GM18861 (cell line): ENCODE data around the gene ISLR.

ENCODE experiments used
- ATAC-seq: cut with Tn5 transposase; IDR thresholded peaks from one replicate; pipeline ENCODE4 v1.9.1; 2021; ENCODE audit not compliant: unreplicated experiment

Gene ISLR

GRCh38 chr15:74170875-74171578 is 2.5 kb upstream of the ISLR start:
- ATAC-seq = no peak

GRCh38 chr15:74171965-74172541 is 1.5 kb upstream of the ISLR start:
- ATAC-seq = no peak

GRCh38 chr15:74172701-74173379 is 670 bp upstream of the ISLR start:
- no peak for ATAC-seq

GRCh38 chr15:74174219-74174957 is 878 bp downstream of the ISLR start:
- ATAC-seq = no peak

- no peak for ATAC-seq
Measured at GRCh38 chr15:74174958-74175253, 1.4 kb downstream of the ISLR start.

DNA sequence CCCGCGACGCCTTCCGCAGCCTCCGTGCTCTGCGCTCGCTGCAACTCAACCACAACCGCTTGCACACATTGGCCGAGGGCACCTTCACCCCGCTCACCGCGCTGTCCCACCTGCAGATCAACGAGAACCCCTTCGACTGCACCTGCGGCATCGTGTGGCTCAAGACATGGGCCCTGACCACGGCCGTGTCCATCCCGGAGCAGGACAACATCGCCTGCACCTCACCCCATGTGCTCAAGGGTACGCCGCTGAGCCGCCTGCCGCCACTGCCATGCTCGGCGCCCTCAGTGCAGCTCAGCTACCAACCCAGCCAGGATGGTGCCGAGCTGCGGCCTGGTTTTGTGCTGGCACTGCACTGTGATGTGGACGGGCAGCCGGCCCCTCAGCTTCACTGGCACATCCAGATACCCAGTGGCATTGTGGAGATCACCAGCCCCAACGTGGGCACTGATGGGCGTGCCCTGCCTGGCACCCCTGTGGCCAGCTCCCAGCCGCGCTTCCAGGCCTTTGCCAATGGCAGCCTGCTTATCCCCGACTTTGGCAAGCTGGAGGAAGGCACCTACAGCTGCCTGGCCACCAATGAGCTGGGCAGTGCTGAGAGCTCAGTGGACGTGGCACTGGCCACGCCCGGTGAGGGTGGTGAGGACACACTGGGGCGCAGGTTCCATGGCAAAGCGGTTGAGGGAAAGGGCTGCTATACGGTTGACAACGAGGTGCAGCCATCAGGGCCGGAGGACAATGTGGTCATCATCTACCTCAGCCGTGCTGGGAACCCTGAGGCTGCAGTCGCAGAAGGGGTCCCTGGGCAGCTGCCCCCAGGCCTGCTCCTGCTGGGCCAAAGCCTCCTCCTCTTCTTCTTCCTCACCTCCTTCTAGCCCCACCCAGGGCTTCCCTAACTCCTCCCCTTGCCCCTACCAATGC is 2.0 kb downstream of the ISLR start:
- no peak for ATAC-seq

GRCh38 chr15:74176262-74177214 is 3.0 kb downstream of the ISLR start:
- ATAC-seq = no peak

GRCh38 chr15:74178326-74179100 is 5.0 kb downstream of the ISLR start:
- ATAC-seq = no peak

DNA sequence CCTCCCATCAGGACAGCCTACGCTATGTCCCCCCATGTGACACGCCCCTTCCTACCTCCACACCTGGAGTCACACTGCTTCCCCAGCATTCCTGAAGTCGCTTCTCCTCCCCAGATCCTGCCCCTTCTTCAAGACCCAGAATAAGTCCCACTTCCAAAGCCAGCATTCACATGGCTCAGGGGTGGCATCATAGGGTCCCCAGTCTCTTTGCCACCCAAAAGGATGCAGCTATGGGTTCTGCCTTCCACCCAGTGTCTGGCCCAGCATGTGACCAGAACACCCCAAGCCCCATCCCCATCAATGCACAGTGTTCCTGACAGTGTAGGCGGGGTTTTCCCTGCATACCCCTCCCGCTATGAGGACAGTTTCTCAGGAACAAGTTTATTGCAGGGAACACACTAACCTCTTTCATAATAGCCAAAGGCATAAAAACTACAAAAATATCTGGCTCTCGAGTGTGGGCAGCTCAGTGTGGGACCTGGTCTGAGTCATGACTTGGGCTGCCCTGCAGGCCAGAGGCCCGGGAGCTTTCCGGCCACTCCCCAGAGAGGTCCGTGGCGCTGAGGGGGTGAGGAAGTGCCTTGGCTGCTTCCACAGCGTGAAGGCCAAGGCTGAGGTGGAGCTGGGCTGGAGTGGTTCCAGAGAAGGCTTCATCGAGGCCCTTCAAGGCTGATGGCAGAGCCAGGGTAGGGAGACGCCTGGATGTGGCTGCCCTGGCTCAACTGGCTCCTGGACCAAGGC is 5.8 kb downstream of the ISLR start:
- no peak for ATAC-seq

DNA sequence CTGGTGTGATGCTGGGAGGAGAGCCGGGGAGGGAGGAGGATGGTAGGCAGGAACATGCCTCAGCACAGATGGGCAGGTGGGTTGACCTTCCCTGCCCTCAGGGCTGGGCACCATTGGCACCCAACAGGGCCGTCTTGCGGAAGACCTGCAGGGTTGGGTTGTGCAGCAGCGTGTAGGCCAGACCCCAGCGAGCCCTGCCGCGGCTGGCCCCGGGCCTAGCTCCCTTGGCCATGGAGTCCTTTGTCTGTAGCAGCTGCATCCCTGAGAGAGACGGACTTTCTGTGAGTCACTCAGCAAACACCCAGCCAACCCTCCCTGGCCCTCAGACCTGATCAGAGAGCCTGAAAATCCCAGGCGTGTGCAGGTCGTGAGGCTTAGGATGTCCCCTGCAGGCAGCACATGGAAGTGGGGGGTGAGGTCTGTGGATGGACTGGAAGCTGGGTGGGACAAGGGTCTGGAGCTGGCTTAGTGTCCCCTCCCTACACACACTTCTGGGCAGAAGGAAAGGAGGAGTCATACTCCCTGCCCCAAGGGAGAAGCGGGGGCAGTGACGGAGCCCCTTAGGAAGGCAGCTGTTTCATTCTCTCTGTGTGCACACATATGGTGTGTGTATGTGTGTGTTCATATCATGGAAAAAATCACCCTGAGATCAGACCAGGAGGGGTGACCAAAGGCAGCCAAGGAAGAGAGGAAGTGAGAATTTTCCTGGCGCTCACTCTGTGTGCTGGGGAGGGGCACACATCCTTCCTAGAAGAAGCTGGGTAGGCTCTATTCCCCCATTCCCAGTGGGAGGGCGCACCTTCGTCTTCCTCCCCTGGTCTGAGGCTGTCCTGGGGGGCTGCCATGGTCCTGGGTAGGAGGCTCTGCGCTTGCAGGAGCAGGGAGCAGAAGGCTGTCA is 6.7 kb downstream of the ISLR start:
- ATAC-seq = no peak

- no peak for ATAC-seq
Measured at GRCh38 chr15:74180881-74181602, 7.5 kb downstream of the ISLR start.

DNA sequence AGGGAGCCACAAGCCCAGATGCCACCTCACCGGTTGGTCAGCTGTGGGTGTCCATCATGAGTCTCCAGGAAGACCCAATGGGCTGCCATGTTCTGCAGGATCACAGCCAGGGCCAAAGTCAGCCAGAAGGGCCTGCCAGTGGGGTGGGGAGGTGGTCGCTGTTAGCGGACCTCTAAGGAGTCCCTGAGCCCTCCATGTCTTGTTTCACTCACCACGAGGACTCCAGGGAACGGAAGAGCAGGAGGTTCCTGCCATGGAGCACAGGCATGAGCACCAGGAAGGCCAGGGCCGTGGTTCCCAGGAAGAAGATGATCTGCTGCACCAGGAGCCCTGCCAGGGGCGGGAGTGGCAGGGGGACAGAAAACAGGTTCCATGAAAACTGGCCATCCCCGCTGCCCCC is 8.6 kb downstream of the ISLR start:
- ATAC-seq = no peak

GRCh38 chr15:74184582-74185091 is 11.1 kb downstream of the ISLR start:
- no peak for ATAC-seq

DNA sequence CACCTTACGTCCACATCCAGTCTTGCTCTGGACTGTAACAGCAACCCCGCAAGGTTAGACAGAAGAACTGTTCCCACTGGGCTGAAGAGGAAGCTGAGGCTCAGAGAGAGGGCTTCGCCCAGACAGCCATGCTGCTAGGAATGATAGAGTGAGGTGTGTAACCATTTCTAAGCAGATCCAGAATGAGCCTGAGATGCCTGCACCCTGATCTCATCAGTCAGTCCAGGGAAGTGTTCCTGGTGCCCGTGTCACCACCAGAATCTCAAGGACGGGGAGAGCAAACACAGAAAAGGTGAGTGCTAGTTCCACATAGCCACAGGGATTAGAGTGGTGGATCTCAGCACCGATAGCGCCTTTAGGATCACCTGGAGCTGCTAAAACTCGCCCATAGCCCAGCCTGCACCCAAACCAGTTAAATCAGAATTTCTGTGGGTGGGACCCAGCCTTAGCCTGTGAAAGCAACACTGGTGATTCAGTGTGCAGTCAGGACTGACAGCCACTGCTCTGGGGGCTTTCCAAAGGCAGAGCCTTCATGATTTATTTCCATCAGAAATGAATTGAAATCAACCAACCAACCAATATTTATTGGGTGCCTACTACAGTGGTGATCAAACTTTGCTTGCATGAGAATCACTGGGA is 12.3 kb downstream of the ISLR start:
- no peak for ATAC-seq

- ATAC-seq = no peak
Measured at GRCh38 chr15:74188216-74188615, 14.7 kb downstream of the ISLR start.

DNA sequence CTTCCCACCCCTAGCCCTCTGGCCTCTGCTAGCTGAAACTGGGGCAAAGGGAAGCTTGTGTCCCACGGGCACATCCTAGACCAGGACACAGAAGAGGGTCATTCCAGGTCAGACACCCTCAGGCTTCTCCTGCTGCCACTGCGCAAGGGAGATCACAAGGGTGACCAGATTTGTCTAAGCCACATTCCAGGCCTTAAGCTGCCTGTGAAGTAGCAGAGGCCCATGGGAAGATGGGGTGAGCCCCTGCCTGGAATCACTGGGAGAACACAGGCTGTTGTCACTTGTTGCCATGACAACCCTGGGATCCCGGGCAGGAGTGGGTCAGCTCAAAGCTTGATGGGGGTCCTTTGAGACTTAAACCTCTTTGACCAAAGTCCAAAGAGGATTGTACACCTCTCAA is 18.3 kb downstream of the ISLR start:
- ATAC-seq = no peak
